ENCODE data around the gene TMEM120A.

TMEM120A gene

DNA sequence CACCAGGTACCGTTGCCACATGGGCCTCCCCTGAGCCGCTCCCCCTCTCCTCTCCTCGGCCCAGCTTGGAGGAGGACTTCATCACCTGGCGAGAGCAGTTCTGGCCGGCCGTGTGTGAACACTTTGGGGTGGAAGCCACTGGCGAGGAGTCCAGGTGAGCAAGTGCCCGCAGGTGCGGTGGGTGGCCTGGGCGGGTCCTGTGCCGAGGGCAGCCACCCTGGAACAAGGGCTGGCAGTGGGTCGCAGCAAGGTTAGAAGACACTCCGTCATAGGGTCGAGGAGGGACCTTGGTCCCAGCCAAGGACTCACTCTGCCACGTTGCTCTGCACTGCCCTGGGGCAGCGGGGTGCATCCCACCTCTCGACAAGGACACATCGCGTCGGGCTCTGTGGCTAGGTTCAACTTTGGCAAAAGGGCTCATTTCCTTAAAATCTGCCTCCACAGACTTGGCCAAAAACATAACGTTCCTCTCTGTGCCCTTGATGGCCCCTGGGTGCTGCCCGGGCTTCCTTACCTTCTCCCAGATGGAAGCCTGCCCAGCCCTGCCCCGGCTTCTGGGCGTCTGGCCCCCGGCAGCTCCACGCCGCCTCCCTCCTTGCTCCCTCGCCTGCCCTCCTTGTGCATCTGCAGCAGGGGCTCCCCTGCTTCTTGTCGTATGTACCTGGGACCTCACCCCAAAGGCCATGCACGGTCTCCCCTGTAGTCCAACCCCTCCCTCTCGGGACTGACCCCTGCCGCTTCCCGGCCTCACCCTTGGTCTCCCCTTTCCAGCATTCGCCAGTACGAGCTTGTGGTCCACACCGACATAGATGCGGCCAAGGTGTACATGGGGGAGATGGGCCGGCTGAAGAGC lies 12.7 kb downstream of the TMEM120A start:
- TF ChIP-seq OSR1 (CRISPR knock-in tag; IDR thresholded peaks at IDR 0.05) (no peak), ZNF8 (CRISPR knock-in tag; IDR thresholded peaks at IDR 0.05) (no peak)

DNA sequence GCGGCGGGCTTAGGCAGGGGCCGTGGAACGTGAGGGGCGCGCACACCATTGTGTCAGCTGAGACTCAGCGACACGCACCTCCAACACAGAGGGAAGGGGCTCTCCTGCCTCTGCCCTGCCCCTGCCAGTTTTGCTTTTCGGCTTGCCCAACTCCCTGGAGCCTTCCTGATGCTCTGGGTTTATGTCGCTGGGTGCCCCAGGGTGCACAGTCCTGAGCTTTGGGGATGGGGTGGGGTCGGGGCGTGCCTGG lies 13.3 kb downstream of the TMEM120A start:
- TF ChIP-seq ZNF70 (CRISPR knock-in tag; IDR thresholded peaks at IDR 0.05) (no peak), SNAI2 (CRISPR knock-in tag; IDR thresholded peaks at IDR 0.05) (no peak), TCF4 (CRISPR knock-in tag; IDR thresholded peaks at IDR 0.05; ENCODE audit: borderline replicate concordance) (no peak), ZFP3 (CRISPR knock-in tag; IDR thresholded peaks at IDR 0.05) (no peak), GLIS3 (CRISPR knock-in tag; IDR thresholded peaks at IDR 0.05) (no peak), RARB (CRISPR knock-in tag; IDR thresholded peaks at IDR 0.05) (no peak), TOX (CRISPR knock-in tag; IDR thresholded peaks at IDR 0.05; ENCODE audit: borderline replicate concordance) (no peak), ESRRG (CRISPR knock-in tag; IDR thresholded peaks at IDR 0.05) (no peak), ZFP30 (CRISPR knock-in tag; IDR thresholded peaks at IDR 0.05) (no peak), CSRNP3 (CRISPR knock-in tag; IDR thresholded peaks at IDR 0.05) (no peak), CSDC2 (CRISPR knock-in tag; IDR thresholded peaks at IDR 0.05) (no peak), BACH2 (CRISPR knock-in tag; IDR thresholded peaks at IDR 0.05; ENCODE audit: borderline replicate concordance) (no peak)
- TF ChIP-seq, protein P1, sequence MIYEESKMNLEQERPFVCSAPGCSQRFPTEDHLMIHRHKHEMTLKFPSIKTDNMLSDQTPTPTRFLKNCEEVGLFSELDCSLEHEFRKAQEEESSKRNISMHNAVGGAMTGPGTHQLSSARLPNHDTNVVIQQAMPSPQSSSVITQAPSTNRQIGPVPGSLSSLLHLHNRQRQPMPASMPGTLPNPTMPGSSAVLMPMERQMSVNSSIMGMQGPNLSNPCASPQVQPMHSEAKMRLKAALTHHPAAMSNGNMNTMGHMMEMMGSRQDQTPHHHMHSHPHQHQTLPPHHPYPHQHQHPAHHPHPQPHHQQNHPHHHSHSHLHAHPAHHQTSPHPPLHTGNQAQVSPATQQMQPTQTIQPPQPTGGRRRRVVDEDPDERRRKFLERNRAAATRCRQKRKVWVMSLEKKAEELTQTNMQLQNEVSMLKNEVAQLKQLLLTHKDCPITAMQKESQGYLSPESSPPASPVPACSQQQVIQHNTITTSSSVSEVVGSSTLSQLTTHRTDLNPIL (CRISPR knock-in tag; IDR thresholded peaks at IDR 0.05; ENCODE audit: low read depth): no peak
- TF ChIP-seq, protein P2, sequence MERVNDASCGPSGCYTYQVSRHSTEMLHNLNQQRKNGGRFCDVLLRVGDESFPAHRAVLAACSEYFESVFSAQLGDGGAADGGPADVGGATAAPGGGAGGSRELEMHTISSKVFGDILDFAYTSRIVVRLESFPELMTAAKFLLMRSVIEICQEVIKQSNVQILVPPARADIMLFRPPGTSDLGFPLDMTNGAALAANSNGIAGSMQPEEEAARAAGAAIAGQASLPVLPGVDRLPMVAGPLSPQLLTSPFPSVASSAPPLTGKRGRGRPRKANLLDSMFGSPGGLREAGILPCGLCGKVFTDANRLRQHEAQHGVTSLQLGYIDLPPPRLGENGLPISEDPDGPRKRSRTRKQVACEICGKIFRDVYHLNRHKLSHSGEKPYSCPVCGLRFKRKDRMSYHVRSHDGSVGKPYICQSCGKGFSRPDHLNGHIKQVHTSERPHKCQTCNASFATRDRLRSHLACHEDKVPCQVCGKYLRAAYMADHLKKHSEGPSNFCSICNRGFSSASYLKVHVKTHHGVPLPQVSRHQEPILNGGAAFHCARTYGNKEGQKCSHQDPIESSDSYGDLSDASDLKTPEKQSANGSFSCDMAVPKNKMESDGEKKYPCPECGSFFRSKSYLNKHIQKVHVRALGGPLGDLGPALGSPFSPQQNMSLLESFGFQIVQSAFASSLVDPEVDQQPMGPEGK (CRISPR knock-in tag; IDR thresholded peaks at IDR 0.05; ENCODE audit: borderline replicate concordance): no peak
- no peak for ATAC-seq

More for the DNA sequence above, 12.7 kb downstream of the TMEM120A start:
- no peak for ATAC-seq

- TF ChIP-seq TCF4 (CRISPR knock-in tag; IDR thresholded peaks at IDR 0.05; ENCODE audit: borderline replicate concordance) (no peak), TOX (CRISPR knock-in tag; IDR thresholded peaks at IDR 0.05; ENCODE audit: borderline replicate concordance) (no peak), ARNTL (CRISPR knock-in tag; IDR thresholded peaks at IDR 0.05; ENCODE audit: borderline replicate concordance, low read depth) (no peak), BACH2 (CRISPR knock-in tag; IDR thresholded peaks at IDR 0.05; ENCODE audit: borderline replicate concordance) (no peak), ZNF565 (CRISPR knock-in tag; conservative IDR thresholded peaks at IDR 0.05; ENCODE audit: low read depth) (no peak), ESRRG (CRISPR knock-in tag; IDR thresholded peaks at IDR 0.05) (no peak), ZFP30 (CRISPR knock-in tag; IDR thresholded peaks at IDR 0.05) (no peak), SNAI2 (CRISPR knock-in tag; IDR thresholded peaks at IDR 0.05) (no peak), POU6F1 (CRISPR knock-in tag; IDR thresholded peaks at IDR 0.05; ENCODE audit: borderline replicate concordance, low read depth) (no peak), ZNF70 (CRISPR knock-in tag; IDR thresholded peaks at IDR 0.05) (no peak), ZC3H10 (CRISPR knock-in tag; IDR thresholded peaks at IDR 0.05) (no peak), ZNF8 (CRISPR knock-in tag; IDR thresholded peaks at IDR 0.05) (no peak)
- TF ChIP-seq, protein P1 (CRISPR knock-in tag; IDR thresholded peaks at IDR 0.05; ENCODE audit: low read depth): no peak
- TF ChIP-seq, protein P2 (CRISPR knock-in tag; IDR thresholded peaks at IDR 0.05; ENCODE audit: borderline replicate concordance): no peak
- ATAC-seq: no peak
Observed at GRCh38 chr7:75980430-75981202, 13.8 kb downstream of the TMEM120A start.

All from SK-N-SH treated with all-trans-retinoic acid at 6 μM for 48 hours (cell line).